IMR-90 (cell line): Measurements from ENCODE around the gene OR13C8. TPM values are rescaled to one million over a fixed set of nuclear protein-coding genes. Genes with fewer than 3 reads are reported as not detected.

Experiments
- ATAC-seq: fragments of 200-7000 bp; cut with Tn5 transposase; 2 replicates; pipeline ENCODE4 v1.9.1; 2020; ENCODE audit warnings: low read depth, mild to moderate bottlenecking, moderate library complexity
- BruUV-seq: library from RNA; stranded (reverse); fragments of 400-500 nt; replicated peaks from 2 replicates; lab custom pipeline; 2021; lab: Mats Ljungman, UMichigan
- CTCF ChIA-PET: fragments of 300-600 bp; formaldehyde crosslinking; extraction: SDS; loops from one replicate; lab custom pipeline; 2021; ENCODE audit warnings: antibody characterized with exemption; lab: Yijun Ruan, JAX
- POLR2A ChIA-PET: fragments of 300-600 bp; sonication (Branson Sonifier 250); formaldehyde crosslinking; loops from one replicate; lab custom pipeline; 2022; ENCODE audit warnings: antibody characterized with exemption; ENCODE audit not compliant: unreplicated experiment; lab: Charles Lee
- DNase-seq: peaks from one replicate; pipeline ENCODE4 v3.0.0; 2013
- H2AFZ ChIP-seq: replicated peaks from 2 replicates; pipeline ENCODE3; 2013; ENCODE audit warnings: low read length, mild to moderate bottlenecking; ENCODE audit not compliant: poor library complexity
- H2AK5ac ChIP-seq: 2 replicates; pipeline ENCODE4 v1.6.1; 2013; ENCODE audit warnings: low read depth, low read length, inconsistent platforms
- H2AK9ac ChIP-seq: replicated peaks from 2 replicates; pipeline ENCODE3; 2013; ENCODE audit warnings: mild to moderate bottlenecking, low read depth, low read length, moderate library complexity; ENCODE audit not compliant: poor library complexity
- H2BK120ac ChIP-seq: 2 replicates; pipeline ENCODE4 v1.6.1; 2013; ENCODE audit warnings: low read depth, low read length, inconsistent platforms
- H2BK15ac ChIP-seq: 3 replicates; pipeline ENCODE4 v1.6.1; 2013; ENCODE audit warnings: low read depth, low read length, inconsistent platforms
- H2BK20ac ChIP-seq: 2 replicates; pipeline ENCODE4 v1.6.1; 2013; ENCODE audit warnings: low read depth, mild to moderate bottlenecking, inconsistent platforms, low read length, moderate library complexity
- H2BK5ac ChIP-seq: 2 replicates; pipeline ENCODE4 v1.6.1; 2013; ENCODE audit warnings: mild to moderate bottlenecking, low read depth, low read length, inconsistent platforms; ENCODE audit not compliant: poor library complexity, severe bottlenecking
- H3K14ac ChIP-seq: replicated peaks from 2 replicates; pipeline ENCODE4 v1.6.1; 2013; ENCODE audit warnings: low read depth, low read length, inconsistent platforms
- H3K18ac ChIP-seq: 2 replicates; pipeline ENCODE4 v1.6.1; 2013; ENCODE audit warnings: low read depth, low read length, control low read depth
- H3K23ac ChIP-seq: 2 replicates; pipeline ENCODE4 v1.6.1; 2013; ENCODE audit warnings: low read depth, low read length, inconsistent platforms
- H3K27ac ChIP-seq: 2 replicates; pipeline ENCODE4 v1.5.1; 2013; ENCODE audit warnings: mild to moderate bottlenecking, control low read depth, low read length; ENCODE audit not compliant: insufficient read depth
- H3K27me3 ChIP-seq: 2 replicates; pipeline ENCODE4 v1.6.1; 2013; ENCODE audit warnings: low read length; ENCODE audit not compliant: control insufficient read depth, insufficient read depth
- H3K36me3 ChIP-seq: 2 replicates; pipeline ENCODE4 v1.6.1; 2013; ENCODE audit warnings: low read length, mixed read lengths; ENCODE audit not compliant: control insufficient read depth, insufficient read depth
- H3K4ac ChIP-seq: 2 replicates; pipeline ENCODE4 v1.6.1; 2013; ENCODE audit warnings: low read depth, low read length, inconsistent platforms
- H3K4me1 ChIP-seq: 2 replicates; pipeline ENCODE4 v1.6.1; 2013; ENCODE audit warnings: low read length, mixed read lengths; ENCODE audit not compliant: control insufficient read depth, insufficient read depth
- H3K4me2 ChIP-seq: 2 replicates; pipeline ENCODE4 v1.6.1; 2013; ENCODE audit warnings: low read depth, mild to moderate bottlenecking, control low read depth, low read length, moderate library complexity
- H3K4me3 ChIP-seq: 2 replicates; pipeline ENCODE4 v1.5.1; 2013; ENCODE audit warnings: low read depth, mild to moderate bottlenecking, control low read depth, low read length, moderate library complexity; ENCODE audit not compliant: insufficient read depth
- H3K56ac ChIP-seq: 2 replicates; pipeline ENCODE4 v1.6.1; 2013; ENCODE audit warnings: low read length, inconsistent platforms; ENCODE audit not compliant: insufficient read depth; ENCODE audit errors: extremely low read depth
- H3K79me1 ChIP-seq, 2 experiments: 2 replicates each; pipeline ENCODE4 v1.6.1; 2013; ENCODE audit warnings: low read length in 2 of 2, inconsistent platforms in 1 of 2, low read depth in 1 of 2
- H3K9ac ChIP-seq: 2 replicates; pipeline ENCODE4 v1.6.1; 2013; ENCODE audit warnings: low read depth, low read length, control low read depth
- H3K9me1 ChIP-seq: 2 replicates; pipeline ENCODE4 v1.6.1; 2013; ENCODE audit warnings: low read length, inconsistent platforms; ENCODE audit not compliant: insufficient read depth
- H3K9me3 ChIP-seq: 2 replicates; pipeline ENCODE4 v1.6.1; 2013; ENCODE audit warnings: low read length; ENCODE audit not compliant: control insufficient read depth, insufficient read depth
- H4K20me1 ChIP-seq: 2 replicates; pipeline ENCODE4 v1.6.1; 2013; ENCODE audit warnings: low read length, inconsistent platforms; ENCODE audit not compliant: insufficient read depth
- H4K5ac ChIP-seq: 2 replicates; pipeline ENCODE4 v1.6.1; 2013; ENCODE audit warnings: mild to moderate bottlenecking, low read depth, low read length, control low read depth
- H4K8ac ChIP-seq, 2 experiments: 2 replicates each; pipeline ENCODE4 v1.6.1; 2013; ENCODE audit warnings: low read depth in 2 of 2, low read length in 2 of 2, control low read depth in 1 of 2, inconsistent platforms in 1 of 2
- H4K91ac ChIP-seq: 2 replicates; pipeline ENCODE4 v1.6.1; 2013; ENCODE audit warnings: low read depth, low read length, inconsistent platforms; ENCODE audit not compliant: insufficient read depth
- CEBPB ChIP-seq: IDR thresholded peaks from 2 replicates; pipeline ENCODE4 v1.6.1; 2012; ENCODE audit warnings: low read depth, low read length, improper control_type of control experiment
- CTCF ChIP-seq: conservative IDR thresholded peaks from 2 replicates; pipeline ENCODE4 v1.5.1; 2012; ENCODE audit warnings: mild to moderate bottlenecking, low read depth, low read length, improper control_type of control experiment
- ELK1 ChIP-seq: fragments of 150-350 bp; IDR thresholded peaks from 2 replicates; pipeline ENCODE4 v1.6.1; 2016; ENCODE audit warnings: low read depth, mild to moderate bottlenecking, low read length, moderate library complexity, borderline replicate concordance
- FOS ChIP-seq: fragments of 150-350 bp; IDR thresholded peaks from 2 replicates; pipeline ENCODE4 v1.6.1; 2016; ENCODE audit warnings: low read depth, low read length
- MAFK ChIP-seq: IDR thresholded peaks from 2 replicates; pipeline ENCODE4 v1.6.1; 2012; ENCODE audit warnings: low read depth, low read length, improper control_type of control experiment
- MXI1 ChIP-seq: IDR thresholded peaks from 2 replicates; pipeline ENCODE4 v1.6.1; 2012; ENCODE audit warnings: low read depth, mild to moderate bottlenecking, low read length, moderate library complexity, borderline replicate concordance
- NFE2L2 ChIP-seq: fragments of 150-350 bp; IDR thresholded peaks from 2 replicates; pipeline ENCODE4 v1.6.1; 2016; ENCODE audit warnings: low read depth, mild to moderate bottlenecking, low read length
- POLR2A ChIP-seq: IDR thresholded peaks from 2 replicates; pipeline ENCODE4 v1.6.1; 2012; ENCODE audit warnings: mild to moderate bottlenecking, low read depth, low read length
- RAD21 ChIP-seq: IDR thresholded peaks from 2 replicates; pipeline ENCODE4 v1.6.1; 2012; ENCODE audit warnings: low read length, improper control_type of control experiment
- RCOR1 ChIP-seq: IDR thresholded peaks from 2 replicates; pipeline ENCODE4 v1.6.1; 2012; ENCODE audit warnings: mild to moderate bottlenecking, low read length, improper control_type of control experiment; ENCODE audit not compliant: insufficient replicate concordance
- RFX5 ChIP-seq: IDR thresholded peaks from 2 replicates; pipeline ENCODE4 v1.8.0; 2012; ENCODE audit warnings: low read depth, mild to moderate bottlenecking, low read length, moderate library complexity
- SMC3 ChIP-seq: fragments of 150-350 bp; IDR thresholded peaks from 2 replicates; pipeline ENCODE4 v1.6.1; 2016; ENCODE audit warnings: low read depth, mild to moderate bottlenecking, antibody characterized with exemption, low read length, moderate library complexity
- USF2 ChIP-seq: fragments of 150-350 bp; IDR thresholded peaks from 2 replicates; pipeline ENCODE4 v1.6.1; 2017; ENCODE audit warnings: mild to moderate bottlenecking, antibody characterized with exemption, low read length, low read depth
- dilution Hi-C: fragments of 300-500 bp; cut with HindIII; formaldehyde crosslinking; loops from one replicate; pipeline ENCODE4 v1.14.3; 2018; ENCODE audit warnings: low sequenced_read_pairs; ENCODE audit not compliant: unreplicated experiment
- in situ Hi-C: fragments of 300-500 bp; cut with MboI; formaldehyde crosslinking; loops from 3 replicates; pipeline ENCODE4 v1.14.3; 2019; ENCODE audit warnings: low sequenced_read_pairs, inconsistent platforms, mixed read lengths
- intact Hi-C: fragments of 100-400 bp; cut with micrococcal nuclease; formaldehyde crosslinking; loops from 2 replicates; pipeline ENCODE4 v1.10.0; 2022
- polyA plus RNA-seq, 3 experiments: library from polyadenylated mRNA; depleted of rRNA; stranded (reverse); fragments of >200 nt; gene quantifications; 2 replicates each; pipeline ENCODE4 v1.2.3, GENCODE V29; 2012; ENCODE audit warnings: low replicate concordance in 1 of 3
- total RNA-seq: library from RNA; depleted of rRNA; stranded (reverse); fragments of >200 nt; gene quantifications from 2 replicates; pipeline ENCODE4 v1.2.3, GENCODE V29; 2012

Gene OR13C8
- total and polyA plus RNA-seq, 2 of the 4 experiments (the other 2 are of a cell fraction) = not detected

GRCh38 chr9:104527109-104527508 lies 41.9 kb upstream of the OR13C8 start, which contains the start of gene OR13C4:
OR13C4 (minus strand) TSS chr9:104527209; CDS start chr9:104527209, 0 bp downstream.
- no TSS peak for BruUV-seq
- Histone ChIP-seq H3K23ac (no peak within 1 kb of the TSS), H3K4me2 (no peak within 1 kb of the TSS), H3K18ac (no peak within 1 kb of the TSS), H2AFZ (no peak within 1 kb of the TSS), H4K20me1 (no peaks in the 10 kb centered on the region), H3K4me1 (no peaks in the 10 kb centered on the region), H4K91ac (no peak within 1 kb of the TSS), H2BK15ac (no peak within 1 kb of the TSS), H2BK120ac (no peak within 1 kb of the TSS), H3K9ac (no peak within 1 kb of the TSS), H3K4me3 (no peak within 1 kb of the TSS), H3K4ac (no peak within 1 kb of the TSS), H2BK5ac (no peak within 1 kb of the TSS), H3K36me3 (no peaks in the 10 kb centered on the region), H3K27me3 (no peaks in the 10 kb centered on the region), H3K27ac (no peak within 1 kb of the TSS), H4K8ac (no peak within 1 kb of the TSS), H3K14ac (no peak within 1 kb of the TSS), H4K5ac (no peak within 1 kb of the TSS), H3K56ac (no peak within 1 kb of the TSS), H2AK5ac (no peak within 1 kb of the TSS), H3K9me1 (no peaks in the 10 kb centered on the region), H3K79me1 (no peaks in the 10 kb centered on the region), H2BK20ac (no peak within 1 kb of the TSS), H2AK9ac (no peak within 1 kb of the TSS), H3K9me3 (peaks cover 4% of the 10 kb centered on the region; the same call in 1 of the 2 replicates)
- DNase-seq (no peak), ATAC-seq (no peak)
- CTCF ChIA-PET = no interaction called here
- dilution Hi-C loops (no loop called here), in situ Hi-C loops (no loop called here), intact Hi-C loops (no loop called here)
- POLR2A ChIA-PET = no interaction called here
- TF ChIP-seq RFX5 (no peak), MXI1 (no peak), SMC3 (no peak), MAFK (no peak), NFE2L2 (no peak), ELK1 (no peak), CEBPB (no peak), RCOR1 (no peak), RAD21 (no peak), POLR2A (no peak), USF2 (no peak), FOS (no peak), CTCF (no peak)
